Body of pancreas (tissue), 4 donors: ENCODE measurements around the gene AQP6. TPM values are rescaled to one million over a fixed set of nuclear protein-coding genes. Genes with fewer than 3 reads are reported as not detected.

Experiments used
- ATAC-seq: fragments of 150-250 bp; one replicate; pipeline ENCODE4 v1.9.1; 2016
- DNase-seq, 4 donors: peaks; one replicate each; pipeline ENCODE4 v3.0.0-alpha.2; 2019
- H3K27ac ChIP-seq, 4 donors: fragments of 200-600 bp; sonication (generic); 1 replicate in 3 of 4; 2 replicates in 1 of 4; pipeline versions ENCODE4 v1.5.1 to v1.6.1; 2016 to 2019; ENCODE audit warnings: mild to moderate bottlenecking in 1 of 4, mixed read lengths in 1 of 4, moderate library complexity in 1 of 4
- H3K27me3 ChIP-seq, 2 donors: fragments of 200-600 bp; sonication (generic); one replicate each; pipeline ENCODE4 v1.6.0; 2016; ENCODE audit warnings: mild to moderate bottlenecking in 1 of 2
- H3K36me3 ChIP-seq, 2 donors: fragments of 200-600 bp; sonication (generic); replicated peaks in 1 of 2; 2 replicates each; pipeline ENCODE4 v1.5.1; 2016; ENCODE audit warnings: low read depth in 2 of 2; ENCODE audit not compliant: insufficient read depth in 1 of 2
- H3K4me1 ChIP-seq: fragments of 200-600 bp; sonication (generic); one replicate; pipeline ENCODE4 v1.6.0; 2016
- H3K4me3 ChIP-seq, 2 donors: fragments of 200-600 bp; sonication (generic); 1 replicate in 1 of 2; 2 replicates in 1 of 2; pipeline ENCODE4 v1.5.1; 2016 to 2019
- H3K9me3 ChIP-seq, 3 donors: fragments of 200-600 bp; sonication (generic); 1 replicate in 2 of 3; 2 replicates in 1 of 3; pipeline ENCODE4 v1.5.1; 2016
- POLR2A ChIP-seq, 3 donors: fragments of 450-650 bp; IDR thresholded peaks; one replicate each; pipeline ENCODE4 v1.6.1; 2016; ENCODE audit warnings: antibody characterized with exemption in 3 of 3, mild to moderate bottlenecking in 2 of 3
- WGBS, 2 donors: methylation state at CpG; one replicate each; pipeline ENCODE4 v1.1.5; 2017; 5-methylcytosine and 5-hydroxymethylcytosine counted together
- intact Hi-C: fragments of 100-400 bp; cut with DNase I; formaldehyde crosslinking; loops from one replicate; pipeline ENCODE4 v1.15.1; 2023
- total RNA-seq, 2 donors: library from RNA; depleted of rRNA; stranded (reverse); fragments of >200 nt; gene quantifications; one replicate each; pipeline ENCODE4 v1.1.0, GENCODE V29; 2016
- TF ChIP-seq, protein P1 (sequence below), 7 experiments: fragments of 450-650 bp in 4 of 7; fragments of 200-600 bp in 3 of 7; sonication (generic) in 3 of 7; IDR thresholded peaks; one replicate each; pipeline ENCODE4 v1.5.1; 2016 to 2019; ENCODE audit warnings: antibody characterized with exemption in 7 of 7

AQP6 gene
- total RNA-seq, 2 donors from 2014 or later, result not detected

DNA sequence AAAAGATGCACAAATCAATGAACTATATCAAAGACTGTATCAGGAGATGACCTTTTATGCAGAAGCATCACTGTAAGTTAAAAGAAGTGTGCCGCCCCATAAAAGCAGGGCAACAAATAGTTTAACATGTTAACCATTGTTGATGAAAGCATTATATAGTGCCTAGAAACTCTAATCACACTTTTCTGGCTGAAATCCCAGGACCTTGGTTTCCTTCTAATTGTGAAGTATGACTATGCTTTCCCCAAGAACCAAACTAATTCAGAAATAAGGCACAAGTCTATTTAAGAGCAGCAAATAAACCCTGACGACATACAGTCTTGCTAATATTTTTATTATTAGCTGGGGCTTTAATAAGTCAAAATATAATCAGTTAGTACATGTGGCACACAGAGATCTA is 30.8 kb downstream of the AQP6 start:
- no peaks in the 10 kb centered on the region for H3K9me3 ChIP-seq
- H3K4me1 ChIP-seq, result no peaks in the 10 kb centered on the region
- no peak for TF ChIP-seq POLR2A (IDR thresholded peaks at IDR 0.05)
- TF ChIP-seq, protein P1, sequence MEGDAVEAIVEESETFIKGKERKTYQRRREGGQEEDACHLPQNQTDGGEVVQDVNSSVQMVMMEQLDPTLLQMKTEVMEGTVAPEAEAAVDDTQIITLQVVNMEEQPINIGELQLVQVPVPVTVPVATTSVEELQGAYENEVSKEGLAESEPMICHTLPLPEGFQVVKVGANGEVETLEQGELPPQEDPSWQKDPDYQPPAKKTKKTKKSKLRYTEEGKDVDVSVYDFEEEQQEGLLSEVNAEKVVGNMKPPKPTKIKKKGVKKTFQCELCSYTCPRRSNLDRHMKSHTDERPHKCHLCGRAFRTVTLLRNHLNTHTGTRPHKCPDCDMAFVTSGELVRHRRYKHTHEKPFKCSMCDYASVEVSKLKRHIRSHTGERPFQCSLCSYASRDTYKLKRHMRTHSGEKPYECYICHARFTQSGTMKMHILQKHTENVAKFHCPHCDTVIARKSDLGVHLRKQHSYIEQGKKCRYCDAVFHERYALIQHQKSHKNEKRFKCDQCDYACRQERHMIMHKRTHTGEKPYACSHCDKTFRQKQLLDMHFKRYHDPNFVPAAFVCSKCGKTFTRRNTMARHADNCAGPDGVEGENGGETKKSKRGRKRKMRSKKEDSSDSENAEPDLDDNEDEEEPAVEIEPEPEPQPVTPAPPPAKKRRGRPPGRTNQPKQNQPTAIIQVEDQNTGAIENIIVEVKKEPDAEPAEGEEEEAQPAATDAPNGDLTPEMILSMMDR (IDR thresholded peaks at IDR 0.05), result no peak
- no peak overlapping the region for H3K27ac ChIP-seq
- no peaks in the 10 kb centered on the region for H3K27me3 ChIP-seq
- H3K36me3 ChIP-seq, result no peaks in the 10 kb centered on the region
- 85% methylated on average over 2 of the region's 2 CpGs for WGBS, 2 donors
- intact Hi-C loops, result no loop called here
- no peak overlapping the region for H3K4me3 ChIP-seq
- DNase-seq (no peak), ATAC-seq (no peak)

GRCh38 chr12:50004696-50005095 is 31.9 kb downstream of the AQP6 start:
- Histone ChIP-seq H3K27me3 (no peaks in the 10 kb centered on the region), H3K9me3 (no peaks in the 10 kb centered on the region), H3K4me1 (no peaks in the 10 kb centered on the region), H3K27ac (no peak overlapping the region), H3K4me3 (no peak overlapping the region), H3K36me3 (no peaks in the 10 kb centered on the region)
- DNase-seq (no peak), ATAC-seq (no peak)
- intact Hi-C loops, result no loop called here
- TF ChIP-seq POLR2A (IDR thresholded peaks at IDR 0.05), result no peak
- TF ChIP-seq, protein P1 (IDR thresholded peaks at IDR 0.05), result no peak

- H3K9me3 ChIP-seq, result no peaks in the 10 kb centered on the region
These were observed 32.4 kb downstream of the AQP6 start for GRCh38 chr12:50005175-50005574.

GRCh38 chr12:50006280-50006679 is 33.5 kb downstream of the AQP6 start:
- 94 to 95% methylated on average over 7 of the region's 7 CpGs for WGBS, 2 donors
- Histone ChIP-seq H3K4me3 (no peak overlapping the region), H3K27ac (no peak overlapping the region), H3K9me3 (no peaks in the 10 kb centered on the region), H3K27me3 (no peaks in the 10 kb centered on the region), H3K4me1 (no peaks in the 10 kb centered on the region), H3K36me3 (no peaks in the 10 kb centered on the region)
- intact Hi-C loops, result no loop called here
- DNase-seq (no peak), ATAC-seq (no peak)
- TF ChIP-seq, protein P1 (IDR thresholded peaks at IDR 0.05), result no peak
- TF ChIP-seq POLR2A (IDR thresholded peaks at IDR 0.05), result no peak

More at GRCh38 chr12:50005175-50005574, 32.4 kb downstream of the AQP6 start:
- DNase-seq, result no peak
- no peaks in the 10 kb centered on the region for H3K27me3 ChIP-seq
- intact Hi-C loops, result no loop called here
- no peaks in the 10 kb centered on the region for H3K36me3 ChIP-seq
- no peak overlapping the region for H3K27ac ChIP-seq
- TF ChIP-seq POLR2A (IDR thresholded peaks at IDR 0.05), result no peak
- TF ChIP-seq, protein P1 (IDR thresholded peaks at IDR 0.05), result no peak
- ATAC-seq, result no peak
- H3K4me1 ChIP-seq, result no peaks in the 10 kb centered on the region
- H3K4me3 ChIP-seq, result no peak overlapping the region
- 77 to 92% methylated on average over 3 of the region's 3 CpGs for WGBS, 2 donors

DNA sequence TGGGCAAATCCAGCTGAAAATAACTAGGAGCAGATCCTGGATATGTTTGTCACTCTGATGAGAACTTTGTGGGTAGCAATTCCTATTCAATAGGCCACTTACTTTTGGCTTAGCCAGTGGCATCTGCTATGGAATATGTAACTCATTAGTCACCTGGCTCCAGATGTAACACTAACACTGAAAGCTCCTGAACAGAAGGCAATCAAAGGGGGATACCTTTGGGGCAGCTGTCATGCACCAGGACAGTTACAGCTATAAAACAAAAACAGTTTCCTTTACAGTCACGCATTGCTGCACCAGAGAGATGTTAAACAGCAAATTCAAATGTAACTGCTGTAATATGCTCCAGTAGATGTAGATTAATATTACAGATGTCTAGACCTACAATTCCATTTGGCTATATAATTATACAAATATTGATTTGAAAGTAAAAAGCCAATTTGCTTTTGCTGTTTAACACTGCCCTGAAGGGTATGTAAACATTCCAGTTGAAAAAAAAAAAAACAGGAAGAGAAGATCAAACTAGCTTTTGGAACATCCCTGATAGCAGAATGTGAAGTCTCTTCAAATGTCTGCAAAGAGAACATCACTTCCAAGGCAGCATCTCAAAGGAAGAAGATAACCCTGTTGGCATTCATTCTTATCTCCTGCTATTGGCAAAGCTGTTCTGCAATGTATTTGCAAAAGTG is 34.2 kb downstream of the AQP6 start:
- DNase-seq, result no peak
- TF ChIP-seq, protein P1 (IDR thresholded peaks at IDR 0.05), result no peak
- TF ChIP-seq POLR2A (IDR thresholded peaks at IDR 0.05), result no peak
- Histone ChIP-seq H3K4me3 (no peak overlapping the region), H3K27ac (no peak overlapping the region), H3K9me3 (no peaks in the 10 kb centered on the region), H3K36me3 (no peaks in the 10 kb centered on the region), H3K27me3 (no peaks in the 10 kb centered on the region), H3K4me1 (no peaks in the 10 kb centered on the region)
- WGBS, 2 donors, result 84 to 96% methylated on average over 1 of the region's 1 CpG
- intact Hi-C loops, result no loop called here
- no peak for ATAC-seq
